AG04450 (cell line): ENCODE measurements around the gene NDNF. TPM values are rescaled to one million over a fixed set of nuclear protein-coding genes. Genes with fewer than 3 reads are reported as not detected.

Source experiments
- CTCF ChIA-PET: fragments of 300-600, 350-600 bp; formaldehyde crosslinking; extraction: SDS; loops from one replicate; lab custom pipeline; 2022; ENCODE audit warnings: antibody characterized with exemption, inconsistent platforms; lab: Charles Lee
- POLR2A ChIA-PET: fragments of 350-600 bp; formaldehyde crosslinking; extraction: SDS; loops from one replicate; lab custom pipeline; 2021; ENCODE audit warnings: antibody characterized with exemption, inconsistent platforms; lab: Yijun Ruan, JAX
- DNase-seq: peaks from one replicate; pipeline ENCODE4 v3.0.0-alpha.2; 2011; ENCODE audit warnings: low read depth, low spot score
- H3K27ac ChIP-seq: one replicate; pipeline ENCODE4 v1.5.1; 2012; ENCODE audit warnings: low read depth, low read length, control low read depth
- H3K27me3 ChIP-seq: one replicate; pipeline ENCODE4 v1.6.0; 2012; ENCODE audit warnings: low read length; ENCODE audit not compliant: control insufficient read depth, insufficient read depth
- H3K4me3 ChIP-seq: 2 replicates; pipeline ENCODE4 v1.5.1; 2011; ENCODE audit warnings: mild to moderate bottlenecking, low read depth, low read length, control low read depth
- H3K9me3 ChIP-seq: 2 replicates; pipeline ENCODE4 v1.5.1; 2012; ENCODE audit warnings: low read length; ENCODE audit not compliant: control insufficient read depth, insufficient read depth
- CTCF ChIP-seq: IDR thresholded peaks from 2 replicates; pipeline ENCODE4 v1.5.1; 2011; ENCODE audit warnings: low read depth, low read length, control low read depth, inconsistent platforms
- polyA plus RNA-seq: library from polyadenylated mRNA; depleted of rRNA; stranded (reverse); fragments of >200 nt; gene quantifications from 2 replicates; pipeline ENCODE4 v1.2.3, GENCODE V29; 2011

NDNF gene
- polyA plus RNA-seq, 1 experiment: not detected

- CTCF ChIA-PET: interaction anchor here (1.4 kb wide), 1 partner anchor 14 kb away, joined by 3 read pairs; no protein-coding TSS in a partner anchor
- TF ChIP-seq CTCF: no peak
- POLR2A ChIA-PET: no interaction called here
Measured at GRCh38 chr4:121108557-121108956, 36.2 kb upstream of the NDNF start.

GRCh38 chr4:121107507-121107906 lies 35.2 kb upstream of the NDNF start:
- Histone ChIP-seq H3K4me3 (no peak overlapping the region), H3K27me3 (no peaks in the 10 kb centered on the region), H3K9me3 (no peaks in the 10 kb centered on the region), H3K27ac (no peak overlapping the region)
- ChIA-PET CTCF (no interaction called here), POLR2A (no interaction called here)
- TF ChIP-seq CTCF: no peak
- no peak for DNase-seq

More at GRCh38 chr4:121108557-121108956, 36.2 kb upstream of the NDNF start:
- Histone ChIP-seq H3K27ac (no peak overlapping the region), H3K27me3 (no peaks in the 10 kb centered on the region), H3K9me3 (no peaks in the 10 kb centered on the region), H3K4me3 (no peak overlapping the region)
- no peak for DNase-seq

GRCh38 chr4:121100093-121100775 lies 27.9 kb upstream of the NDNF start:
- H3K4me3 ChIP-seq: no peak overlapping the region
- no peak overlapping the region for H3K27ac ChIP-seq
- H3K27me3 ChIP-seq: no peaks in the 10 kb centered on the region
- DNase-seq: no peak
- ChIA-PET CTCF (interaction anchor here (1.7 kb wide), 1 partner anchor 945 kb away, joined by 7 read pairs; no protein-coding TSS in a partner anchor), POLR2A (no interaction called here)
- no peaks in the 10 kb centered on the region for H3K9me3 ChIP-seq
- TF ChIP-seq CTCF: no peak

GRCh38 chr4:121098266-121098665 lies 25.9 kb upstream of the NDNF start:
- CTCF ChIA-PET: interaction anchor here (1.5 kb wide), 1 partner anchor 943 kb away, joined by 7 read pairs; no protein-coding TSS in a partner anchor

More at GRCh38 chr4:121098266-121098665, 25.9 kb upstream of the NDNF start:
- DNase-seq: no peak
- TF ChIP-seq CTCF: no peak
- Histone ChIP-seq H3K27ac (no peak overlapping the region), H3K27me3 (no peaks in the 10 kb centered on the region), H3K9me3 (no peaks in the 10 kb centered on the region), H3K4me3 (no peak overlapping the region)
- POLR2A ChIA-PET: no interaction called here
